ENCODE data around the gene UBAC2.

- TF ChIP-seq POLR2A (IDR thresholded peaks at IDR 0.05; ENCODE audit: low read depth, low read length) (no peak), POLR2AphosphoS5 (IDR thresholded peaks at IDR 0.05; ENCODE audit: low read depth, low read length) (no peak), SPI1 (IDR thresholded peaks at IDR 0.05; ENCODE audit: low read depth, low read length) (no peak), TAF1 (IDR thresholded peaks at IDR 0.05; ENCODE audit: low read depth, low read length) (no peak)
These were observed 215.2 kb downstream of the UBAC2 start for GRCh38 chr13:99415851-99416331.
